Natural killer cell (primary cell): ENCODE results near the gene DERA. TPM values are rescaled to one million over a fixed set of nuclear protein-coding genes. Genes with fewer than 3 reads are reported as not detected.

Source experiments
- ATAC-seq, 3 donors: fragments of 150-1000 bp in 2 of 3; fragments of 200-7000 bp in 1 of 3; cut with Tn5 transposase; 1 replicate in 1 of 3; 2 replicates in 2 of 3; pipeline ENCODE4 v1.10.0; 2021; ENCODE audit warnings: mild to moderate bottlenecking in 2 of 3, moderate library complexity in 2 of 3
- DNase-seq, 2 donors: peaks; one replicate each; pipeline versions ENCODE4 v3.0.0 to v3.0.0-alpha.2; 2013 to 2021; ENCODE audit warnings: mixed read lengths in 1 of 2
- H3K27ac ChIP-seq: one replicate; pipeline ENCODE4 v1.5.1; 2013; ENCODE audit warnings: mild to moderate bottlenecking, low read length
- H3K27me3 ChIP-seq: one replicate; pipeline ENCODE4 v1.6.1; 2013; ENCODE audit warnings: low read length; ENCODE audit not compliant: control insufficient read depth, insufficient read depth
- H3K36me3 ChIP-seq: one replicate; pipeline ENCODE4 v1.6.1; 2013; ENCODE audit warnings: low read length; ENCODE audit not compliant: control insufficient read depth, insufficient read depth
- H3K4me1 ChIP-seq: one replicate; pipeline ENCODE4 v1.6.1; 2013; ENCODE audit warnings: low read length; ENCODE audit not compliant: control insufficient read depth, insufficient read depth
- H3K4me3 ChIP-seq: one replicate; pipeline ENCODE4 v1.5.1; 2013; ENCODE audit warnings: low read length
- H3K9me3 ChIP-seq: one replicate; pipeline ENCODE4 v1.6.1; 2013; ENCODE audit warnings: low read length; ENCODE audit not compliant: control insufficient read depth, insufficient read depth
- H3K27ac Mint-ChIP-seq, 2 donors: one replicate each; pipeline ENCODE4 v1.8.0; 2022; ENCODE audit warnings: mild to moderate bottlenecking in 2 of 2, mixed read lengths in 2 of 2, moderate library complexity in 1 of 2
- H3K27me3 Mint-ChIP-seq, 2 donors: one replicate each; pipeline ENCODE4 v1.8.0; 2022; ENCODE audit warnings: low read depth in 2 of 2, mixed read lengths in 2 of 2
- H3K36me3 Mint-ChIP-seq: one replicate; pipeline ENCODE4 v1.8.0; 2022; ENCODE audit warnings: mixed read lengths
- H3K4me1 Mint-ChIP-seq, 2 donors: one replicate each; pipeline ENCODE4 v1.8.0; 2022; ENCODE audit warnings: mixed read lengths in 2 of 2
- H3K4me3 Mint-ChIP-seq: one replicate; pipeline ENCODE4 v1.8.0; 2022; ENCODE audit warnings: mild to moderate bottlenecking, moderate library complexity, mixed read lengths
- H3K9me3 Mint-ChIP-seq, 2 donors: one replicate each; pipeline ENCODE4 v1.8.0; 2022; ENCODE audit warnings: mixed read lengths in 2 of 2
- CTCF ChIP-seq: fragments of 200-600 bp; IDR thresholded peaks from one replicate; pipeline ENCODE4 v1.8.0; 2022; ENCODE audit warnings: antibody characterized with exemption
- WGBS: methylation state at CpG from one replicate; pipeline ENCODE4 v1.1.7; 2013; ENCODE audit warnings: missing lambda C conversion rate; ENCODE audit not compliant: insufficient coverage; 5-methylcytosine and 5-hydroxymethylcytosine counted together
- intact Hi-C: fragments of 100-400 bp; cut with micrococcal nuclease; formaldehyde crosslinking; loops from one replicate; pipeline ENCODE4 v1.14.2; 2022
- total RNA-seq, 4 donors: library from RNA; stranded (reverse); fragments of 120-200 nt in 1 of 4; gene quantifications; one replicate each; pipeline versions ENCODE4 v1.2.3 to v1.2.4, GENCODE V29; 2013 to 2022

DERA gene
- total RNA-seq, 3 donors from 2014 or later (not counting 1 experiment from before 2014, with no cell fraction given), result 15.6 to 22.1 (median 20.4) TPM

- no peaks in the 10 kb centered on the region for H3K27me3 Mint-ChIP-seq
- peaks cover 0 to 7% of the 10 kb centered on the region in 2 donors for H3K4me1 Mint-ChIP-seq
- Histone ChIP-seq H3K4me1 (no peaks in the 10 kb centered on the region), H3K27me3 (no peaks in the 10 kb centered on the region), H3K4me3 (no peak overlapping the region), H3K9me3 (no peaks in the 10 kb centered on the region), H3K36me3 (peaks cover 68% of the 10 kb centered on the region), H3K27ac (no peak overlapping the region)
- H3K27ac Mint-ChIP-seq, result no peak overlapping the region
- ATAC-seq (no peak), DNase-seq (no peak)
- WGBS, result no CpG with 5 or more reads among the region's 1 CpG
- TF ChIP-seq CTCF, result no peak
- intact Hi-C loops, result no loop called here
- no peak overlapping the region for H3K4me3 Mint-ChIP-seq
- H3K36me3 Mint-ChIP-seq, result peaks cover 11% of the 10 kb centered on the region
- H3K9me3 Mint-ChIP-seq, result no peaks in the 10 kb centered on the region
Measured at GRCh38 chr12:15896867-15897266, 14.3 kb upstream of the DERA start.

DNA sequence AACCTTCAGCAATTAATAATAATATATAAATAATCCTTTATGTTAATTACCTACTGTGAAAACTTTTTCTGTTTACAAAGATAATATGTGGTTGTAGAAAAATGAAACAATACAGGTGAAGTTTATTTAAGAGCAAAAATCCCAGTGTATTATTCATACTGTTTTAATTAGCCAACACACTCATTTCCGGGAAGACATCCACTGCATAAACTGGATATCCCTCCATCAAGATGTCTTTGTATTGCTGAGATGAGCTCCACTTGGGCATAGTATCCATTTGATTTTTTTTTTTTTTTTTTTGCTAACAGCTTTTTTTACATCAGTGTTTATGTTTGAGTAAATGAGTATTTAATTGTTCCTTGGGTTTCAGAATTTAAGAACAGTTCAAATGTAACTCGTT, 13.7 kb upstream of the DERA start:
- Mint-ChIP-seq H3K4me3 (no peak overlapping the region), H3K27ac (no peak overlapping the region), H3K36me3 (peaks cover 11% of the 10 kb centered on the region), H3K27me3 (no peaks in the 10 kb centered on the region), H3K9me3 (no peaks in the 10 kb centered on the region), H3K4me1 (peaks cover 0 to 7% of the 10 kb centered on the region in 2 donors)
- Histone ChIP-seq H3K27me3 (no peaks in the 10 kb centered on the region), H3K4me3 (no peak overlapping the region), H3K4me1 (no peaks in the 10 kb centered on the region), H3K36me3 (peaks cover 69% of the 10 kb centered on the region), H3K9me3 (no peaks in the 10 kb centered on the region), H3K27ac (no peak overlapping the region)
- no peak for TF ChIP-seq CTCF
- intact Hi-C loops, result no loop called here
- 90% methylated on average over 2 of the region's 2 CpGs for WGBS
- DNase-seq, result no peak
- ATAC-seq, result no peak

DNA sequence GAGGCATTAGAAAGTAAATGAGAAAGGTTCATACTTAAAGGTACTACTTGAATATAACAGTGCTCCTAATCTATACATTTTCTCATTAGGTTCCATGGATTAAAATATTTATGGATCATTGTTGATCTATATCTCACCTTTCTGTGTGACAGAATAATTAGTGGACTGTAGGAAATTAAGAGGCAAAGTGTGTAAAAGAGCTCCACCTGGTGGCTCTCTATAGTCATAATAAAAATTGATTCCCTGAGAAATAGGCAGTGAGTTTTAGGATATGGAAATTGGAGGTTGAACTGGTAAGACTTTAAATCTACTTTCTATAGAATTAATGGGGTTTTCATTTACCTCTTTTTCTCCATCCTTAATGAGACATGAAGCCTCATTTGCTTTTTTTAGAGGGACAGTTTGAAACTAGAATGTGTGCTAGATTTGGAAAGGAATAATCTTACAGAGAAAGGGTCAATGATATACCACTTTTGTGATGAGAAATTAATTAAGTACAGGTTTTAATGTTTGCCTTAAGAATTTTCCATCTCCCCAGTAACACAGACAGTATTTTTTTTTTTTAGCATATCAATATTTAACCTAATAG, 11.8 kb upstream of the DERA start:
- Mint-ChIP-seq H3K4me3 (no peak overlapping the region), H3K4me1 (peaks cover 0 to 7% of the 10 kb centered on the region in 2 donors), H3K36me3 (peaks cover 11% of the 10 kb centered on the region), H3K27me3 (no peaks in the 10 kb centered on the region), H3K9me3 (no peaks in the 10 kb centered on the region), H3K27ac (peak overlapping the region; percentile 23 to 73)
- TF ChIP-seq CTCF, result peak; percentile 93
- intact Hi-C loops, result loop anchor here (1.0 kb wide), 1 partner anchor 309 kb away; no protein-coding TSS in a partner anchor
- ATAC-seq, result peak; percentile 70 to 74 (median 70)
- Histone ChIP-seq H3K9me3 (no peaks in the 10 kb centered on the region), H3K4me1 (no peaks in the 10 kb centered on the region), H3K27ac (no peak overlapping the region), H3K4me3 (no peak overlapping the region), H3K27me3 (no peaks in the 10 kb centered on the region), H3K36me3 (peaks cover 72% of the 10 kb centered on the region)
- peak in 1 of 2 donors; percentile 65 for DNase-seq

DNA sequence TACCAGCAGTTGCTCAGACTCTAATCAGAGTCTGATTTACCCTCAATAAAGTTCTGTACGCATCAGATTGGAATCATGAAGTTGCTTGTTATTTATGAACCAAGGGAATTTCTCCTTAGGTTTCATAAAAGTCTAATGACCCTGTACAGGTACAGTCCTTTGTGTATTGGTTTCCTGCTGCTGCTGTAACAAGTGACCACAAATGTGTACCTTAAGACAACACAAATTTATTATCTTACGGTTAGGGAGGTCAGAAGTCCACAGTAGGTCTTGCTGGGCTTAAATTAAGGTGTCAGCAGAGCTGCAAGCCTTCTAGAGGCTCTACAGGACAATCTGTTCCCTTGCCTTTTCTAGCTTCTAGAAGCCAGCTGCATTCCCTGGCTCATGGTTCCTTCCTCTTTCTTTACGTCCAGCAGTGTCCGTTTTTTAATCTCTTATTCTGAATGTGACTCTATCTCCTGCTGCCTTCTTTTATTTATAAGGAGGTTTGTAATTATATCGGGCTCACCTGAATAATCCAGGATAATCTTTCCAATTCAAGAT, 6.7 kb upstream of the DERA start:
- intact Hi-C loops, result no loop called here
- Mint-ChIP-seq H3K9me3 (no peaks in the 10 kb centered on the region), H3K36me3 (peaks cover 11% of the 10 kb centered on the region), H3K4me1 (peaks cover 0 to under 1% of the 10 kb centered on the region in 2 donors), H3K27ac (peak overlapping the region; percentile 24 to 44), H3K4me3 (no peak overlapping the region), H3K27me3 (no peaks in the 10 kb centered on the region)
- no peaks in the 10 kb centered on the region for H3K4me1 ChIP-seq
- 95% methylated on average over 3 of the region's 5 CpGs for WGBS
- no peak for ATAC-seq
- H3K27ac ChIP-seq, result no peak overlapping the region
- H3K4me3 ChIP-seq, result no peak overlapping the region
- no peaks in the 10 kb centered on the region for H3K9me3 ChIP-seq
- no peak for TF ChIP-seq CTCF
- no peaks in the 10 kb centered on the region for H3K27me3 ChIP-seq
- peaks cover 42% of the 10 kb centered on the region for H3K36me3 ChIP-seq
- no peak for DNase-seq
